ENCODE measurements around the gene DNAH9. TPM values are rescaled to one million over a fixed set of nuclear protein-coding genes. Genes with fewer than 3 reads are reported as not detected.

Gene DNAH9
- total RNA-seq, 1 donor from 2014 or later, result not detected

GRCh38 chr17:11744696-11745095 is 146.4 kb downstream of the DNAH9 start:
- intact Hi-C loops (cut with DNase I), result no loop called here
- TF ChIP-seq CTCF (IDR thresholded peaks at IDR 0.05), result no peak
- Histone ChIP-seq H3K4me3 (no peak overlapping the region), H3K27ac (no peak overlapping the region), H3K27me3 (no peaks in the 10 kb centered on the region), H3K9me3 (peaks cover 0 to 3% of the 10 kb centered on the region in 2 donors), H3K36me3 (no peaks in the 10 kb centered on the region), H3K4me1 (no peaks in the 10 kb centered on the region)
- no peak for DNase-seq (ENCODE audit: low spot score in 2 of 2)

GRCh38 chr17:11747441-11747840 is 149.2 kb downstream of the DNAH9 start:
- no peak for TF ChIP-seq CTCF (IDR thresholded peaks at IDR 0.05)
- no peaks in the 10 kb centered on the region for H3K27me3 ChIP-seq
- intact Hi-C loops (cut with DNase I), result no loop called here

GRCh38 chr17:11757815-11758214 is 159.5 kb downstream of the DNAH9 start:
- no peak for DNase-seq (ENCODE audit: low spot score in 2 of 2)
- TF ChIP-seq CTCF (IDR thresholded peaks at IDR 0.05), result no peak
- no peaks in the 10 kb centered on the region for H3K36me3 ChIP-seq
- H3K27ac ChIP-seq, result no peak overlapping the region
- H3K9me3 ChIP-seq, result no peaks in the 10 kb centered on the region
- no peaks in the 10 kb centered on the region for H3K4me1 ChIP-seq
- no peak overlapping the region for H3K4me3 ChIP-seq
- H3K27me3 ChIP-seq, result no peaks in the 10 kb centered on the region
- intact Hi-C loops (cut with DNase I), result no loop called here

More at GRCh38 chr17:11747441-11747840, 149.2 kb downstream of the DNAH9 start:
- no peaks in the 10 kb centered on the region for H3K4me1 ChIP-seq
- DNase-seq (ENCODE audit: low spot score in 2 of 2), result no peak
- no peaks in the 10 kb centered on the region for H3K36me3 ChIP-seq
- no peak overlapping the region for H3K27ac ChIP-seq
- H3K4me3 ChIP-seq, result no peak overlapping the region
- peaks cover 0 to 3% of the 10 kb centered on the region in 2 donors for H3K9me3 ChIP-seq

GRCh38 chr17:11768106-11768505 is 169.8 kb downstream of the DNAH9 start:
- intact Hi-C loops (cut with DNase I), result no loop called here
- no peak for DNase-seq (ENCODE audit: low spot score in 2 of 2)

GRCh38 chr17:11768981-11769380 is 170.7 kb downstream of the DNAH9 start:
- no peak for TF ChIP-seq CTCF (IDR thresholded peaks at IDR 0.05)
- no peaks in the 10 kb centered on the region for H3K36me3 ChIP-seq
- no peaks in the 10 kb centered on the region for H3K4me1 ChIP-seq
- no peaks in the 10 kb centered on the region for H3K9me3 ChIP-seq
- no peak overlapping the region for H3K27ac ChIP-seq
- H3K27me3 ChIP-seq, result no peaks in the 10 kb centered on the region
- DNase-seq (ENCODE audit: low spot score in 2 of 2), result no peak
- intact Hi-C loops (cut with DNase I), result no loop called here
- H3K4me3 ChIP-seq, result no peak overlapping the region

More at GRCh38 chr17:11768106-11768505, 169.8 kb downstream of the DNAH9 start:
- no peak for TF ChIP-seq CTCF (IDR thresholded peaks at IDR 0.05)
- Histone ChIP-seq H3K36me3 (no peaks in the 10 kb centered on the region), H3K4me3 (no peak overlapping the region), H3K9me3 (no peaks in the 10 kb centered on the region), H3K27ac (no peak overlapping the region), H3K27me3 (no peaks in the 10 kb centered on the region), H3K4me1 (no peaks in the 10 kb centered on the region)

- Histone ChIP-seq H3K27me3 (no peaks in the 10 kb centered on the region), H3K36me3 (no peaks in the 10 kb centered on the region), H3K4me1 (no peaks in the 10 kb centered on the region), H3K9me3 (no peaks in the 10 kb centered on the region), H3K27ac (no peak overlapping the region), H3K4me3 (no peak overlapping the region)
- intact Hi-C loops (cut with DNase I), result no loop called here
- no peak for TF ChIP-seq CTCF (IDR thresholded peaks at IDR 0.05)
- no peak for DNase-seq (ENCODE audit: low spot score in 2 of 2)
Measured at GRCh38 chr17:11772031-11772430, 173.8 kb downstream of the DNAH9 start.

Data from ascending aorta (tissue), 2 donors.